COLO829 (cell line): Measurements from ENCODE around the gene SULT1B1.

Experiments used
- DNase-seq: peaks from one replicate; pipeline ENCODE4 v3.0.0; 2012; ENCODE audit warnings: low spot score

The SULT1B1 gene

DNA sequence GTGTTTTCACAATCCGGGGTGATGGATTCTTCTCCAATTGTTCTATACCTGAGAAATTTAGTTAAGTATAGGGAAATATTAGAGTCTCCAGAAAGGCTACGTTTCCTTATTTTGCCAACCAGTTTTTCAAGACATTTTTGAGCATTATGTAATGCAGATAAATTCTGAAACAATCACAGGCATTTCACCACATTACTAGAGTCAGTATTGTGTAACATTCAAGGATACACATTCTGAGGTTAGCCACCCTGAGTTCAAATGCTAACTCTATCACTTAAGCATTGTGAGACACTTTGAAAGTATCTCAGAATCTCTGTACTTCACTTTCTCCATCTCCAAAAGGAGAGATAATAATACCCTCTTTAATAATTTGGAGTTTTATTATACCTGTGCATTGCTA lies 10.6 kb downstream of the SULT1B1 start:
- DNase-seq: no peak

DNA sequence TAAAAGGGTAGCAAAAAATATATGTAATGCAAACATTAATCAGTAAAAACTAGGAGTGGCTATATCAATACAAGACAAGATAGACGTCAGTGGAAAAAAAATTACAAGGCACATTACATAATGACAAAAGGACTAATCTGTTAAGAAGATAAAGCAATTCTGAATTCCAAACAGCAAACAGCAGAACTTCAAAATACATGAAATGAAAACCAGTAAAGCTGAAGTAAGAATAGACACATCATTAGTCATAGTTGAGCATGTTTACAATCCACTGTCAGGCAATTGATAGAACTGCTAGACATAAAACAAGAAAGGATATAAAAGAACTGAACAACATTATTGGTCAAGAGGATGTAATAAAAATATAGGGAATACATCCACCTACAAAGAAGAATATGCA lies 12.2 kb downstream of the SULT1B1 start:
- no peak for DNase-seq

DNA sequence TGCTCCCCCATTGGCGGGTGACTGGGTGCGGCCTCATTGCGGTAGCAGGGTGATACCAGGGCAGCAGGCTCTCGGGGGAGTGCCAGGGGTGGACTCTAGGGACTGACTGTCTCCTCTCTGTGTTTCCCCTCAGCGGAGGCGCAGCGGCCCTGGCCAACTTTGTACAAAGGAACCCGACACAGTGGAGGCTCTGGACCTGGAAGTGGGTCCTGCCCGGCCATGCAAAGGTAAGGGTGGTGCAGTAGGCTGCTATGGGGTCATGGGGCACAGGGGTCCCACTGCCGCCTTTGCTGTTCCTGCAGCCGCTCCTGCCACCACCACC lies 16.3 kb downstream of the SULT1B1 start:
- DNase-seq: no peak

DNA sequence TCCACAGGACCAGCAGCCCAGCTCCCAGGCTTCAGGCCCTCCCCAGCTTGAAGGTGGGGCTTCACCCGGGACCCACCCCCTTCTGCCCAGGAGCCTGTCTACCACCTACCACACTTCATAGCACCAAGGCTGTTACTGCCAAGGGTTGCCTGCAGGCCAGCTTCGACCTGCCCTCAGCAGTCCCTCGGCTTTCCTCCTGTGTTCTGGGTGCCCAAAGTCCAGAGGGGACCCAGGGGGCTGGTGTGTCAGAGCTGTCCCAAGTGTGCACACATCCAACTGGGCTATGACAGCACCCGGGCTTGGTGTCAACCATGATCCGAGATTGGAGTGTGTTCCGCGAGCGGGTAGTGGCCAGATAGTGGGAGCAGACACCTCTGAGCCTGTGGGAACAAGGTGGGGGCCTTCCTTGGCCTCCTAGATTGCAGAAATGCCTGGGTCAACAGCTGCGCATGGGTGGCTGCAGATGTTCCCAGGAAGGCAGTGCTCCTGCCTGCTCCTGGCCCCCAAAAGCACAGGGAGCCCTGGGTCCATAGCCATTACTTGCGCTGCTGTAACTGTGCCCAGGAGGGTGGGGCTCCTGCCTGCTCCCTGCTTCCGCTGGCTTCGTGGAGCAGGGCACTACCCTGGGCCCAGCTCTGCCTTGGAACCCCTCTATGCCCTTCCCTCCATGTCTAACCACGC lies 16.8 kb downstream of the SULT1B1 start:
- no peak for DNase-seq

DNA sequence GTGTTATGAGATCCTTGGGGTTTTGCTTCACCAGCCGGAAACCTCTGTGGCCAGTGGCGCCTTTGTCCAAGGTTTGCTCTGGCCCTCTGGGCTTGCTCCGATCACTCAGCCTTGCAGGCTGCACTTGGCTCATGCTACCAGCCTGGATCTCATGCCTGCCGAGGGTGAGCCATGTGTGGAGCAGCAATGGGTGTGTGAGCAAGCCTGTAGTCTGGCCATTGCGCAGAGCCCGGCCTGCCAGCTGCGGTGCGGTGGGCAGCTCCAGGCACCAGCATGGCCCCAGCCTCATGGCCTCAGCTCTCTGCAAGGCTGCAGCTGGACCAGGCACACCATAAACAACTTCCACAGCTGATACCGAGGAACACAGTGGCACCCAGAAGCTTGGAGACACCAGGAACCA lies 17.8 kb downstream of the SULT1B1 start:
- DNase-seq: no peak

DNA sequence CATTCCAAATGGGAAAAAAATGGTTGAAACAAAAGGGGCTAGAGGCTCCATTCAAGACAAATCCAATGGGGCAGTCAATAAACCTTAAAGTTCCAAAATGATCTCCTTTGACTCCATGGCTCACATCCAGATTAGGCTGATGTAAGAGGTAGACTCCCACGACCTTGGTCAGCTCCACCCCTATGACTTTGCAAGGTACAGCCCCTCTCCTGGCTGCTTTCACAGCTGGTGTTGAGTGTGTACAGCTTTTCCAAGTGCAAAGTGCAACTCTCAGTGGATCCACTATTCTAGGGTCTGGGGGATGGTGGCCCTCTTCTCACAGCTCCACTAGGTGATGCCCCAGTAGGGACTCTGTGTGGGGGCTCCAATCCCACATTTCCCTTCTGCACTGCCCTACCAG lies 21.5 kb downstream of the SULT1B1 start:
- DNase-seq: no peak

DNA sequence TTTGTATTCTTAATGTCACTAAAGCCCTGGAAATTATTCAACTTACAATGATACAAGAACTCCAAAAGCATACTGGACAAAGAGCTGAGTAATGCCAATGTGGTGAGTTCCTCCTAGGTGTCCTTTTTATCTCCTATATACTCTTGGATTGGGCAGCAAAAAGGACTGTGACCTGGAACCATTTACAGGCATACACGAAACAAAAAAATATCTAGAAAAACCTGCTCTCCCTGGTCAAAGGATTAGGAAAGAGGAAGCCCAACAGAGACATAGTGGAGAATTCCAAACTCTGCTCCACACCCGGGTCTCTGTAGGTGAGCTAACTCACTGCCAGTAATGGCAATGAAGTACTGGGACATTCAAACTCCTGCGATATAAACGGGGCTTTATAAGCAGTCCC lies 25.3 kb downstream of the SULT1B1 start:
- DNase-seq: no peak

DNA sequence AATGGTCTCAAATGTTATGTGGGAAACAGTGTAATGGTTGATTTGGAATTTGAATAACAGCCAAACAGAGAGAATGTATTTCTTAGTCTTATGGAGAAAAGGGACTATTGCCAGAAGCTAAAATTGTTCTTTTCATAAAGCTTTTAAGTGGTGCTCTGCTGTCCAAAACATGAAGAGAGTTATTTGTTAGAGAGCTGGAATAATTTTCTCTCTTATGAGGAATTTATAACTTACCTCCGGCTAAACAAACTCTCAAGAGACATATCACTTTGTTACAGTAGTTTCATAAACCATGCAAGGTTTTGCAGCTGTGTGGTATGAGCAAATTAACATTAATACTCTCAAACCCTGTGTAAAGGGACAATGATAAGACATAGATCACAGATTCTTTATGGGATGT lies 28.6 kb downstream of the SULT1B1 start:
- peak; percentile 66 for DNase-seq

DNA sequence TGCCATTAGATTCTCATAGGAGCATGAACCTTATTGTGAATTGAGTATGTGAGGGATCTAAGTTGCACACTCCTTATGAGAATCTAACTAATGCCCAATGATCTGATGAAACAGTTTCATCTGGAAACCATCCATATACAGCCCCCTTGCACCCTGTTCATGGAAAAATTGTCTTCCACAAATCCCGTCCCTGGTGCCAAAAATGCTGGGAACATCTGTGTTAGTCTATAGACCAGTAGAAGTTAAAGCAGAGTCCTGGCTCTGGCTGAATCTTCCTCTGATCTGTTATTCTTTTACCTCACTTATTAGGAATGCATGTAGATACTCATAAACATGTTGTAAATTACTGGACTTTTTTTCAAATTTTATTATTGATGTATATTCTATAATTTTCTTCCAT lies 29.2 kb downstream of the SULT1B1 start:
- DNase-seq: no peak

DNA sequence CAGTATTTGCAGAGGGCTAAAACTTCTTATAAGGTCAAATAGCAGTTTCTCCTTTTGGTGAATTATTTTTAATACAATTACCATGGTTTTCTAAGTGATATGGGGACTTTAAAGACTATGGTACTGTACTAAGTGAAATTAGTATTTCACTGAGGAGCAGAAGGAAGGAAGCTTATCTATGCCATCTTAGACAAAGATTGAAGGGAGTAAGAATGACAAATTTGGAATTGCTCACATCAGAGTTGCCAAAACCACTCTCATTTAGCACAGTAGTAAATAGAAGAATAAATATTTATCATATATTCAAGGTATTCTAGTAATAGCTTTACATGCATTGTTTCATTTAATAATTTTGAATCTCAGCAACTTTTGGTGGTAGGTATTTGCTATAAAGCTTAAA lies 30.4 kb downstream of the SULT1B1 start:
- no peak for DNase-seq

DNA sequence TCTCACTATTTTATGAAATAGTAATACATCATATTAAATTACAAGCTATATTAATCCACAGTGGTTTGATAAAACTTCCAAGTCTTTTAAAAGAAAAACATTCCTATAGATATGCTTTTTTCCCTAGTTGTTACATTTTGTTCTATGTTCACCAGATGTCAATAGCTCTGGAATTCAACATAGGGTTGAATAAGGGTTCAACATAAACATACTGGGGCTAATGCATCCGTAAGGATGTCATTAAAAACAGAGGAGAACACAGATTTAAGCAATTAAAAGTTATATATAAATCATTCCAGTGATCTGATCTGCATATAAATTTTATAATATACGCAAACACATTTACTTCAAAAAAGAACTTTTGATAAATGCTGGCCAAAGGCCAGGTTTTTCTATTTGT lies 32.5 kb downstream of the SULT1B1 start:
- no peak for DNase-seq

DNA sequence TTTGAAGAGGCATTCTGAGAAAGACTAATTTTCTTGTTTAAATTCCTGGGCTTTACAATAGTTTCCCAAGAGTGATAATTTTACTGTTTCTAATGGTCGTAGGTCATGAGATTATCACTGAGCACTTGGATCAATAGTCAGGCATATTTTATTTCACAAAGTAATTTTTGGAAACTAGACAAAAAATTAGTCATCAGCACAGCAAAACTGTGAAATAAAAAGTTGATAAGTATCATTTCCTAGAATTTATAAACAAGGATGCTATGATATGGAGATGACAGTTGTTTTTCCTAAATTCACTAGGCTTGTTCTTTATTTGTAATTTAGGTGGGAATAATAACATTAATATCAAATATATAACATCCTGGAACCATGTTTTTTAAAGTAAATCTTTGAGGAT lies 33.0 kb downstream of the SULT1B1 start:
- no peak for DNase-seq

DNA sequence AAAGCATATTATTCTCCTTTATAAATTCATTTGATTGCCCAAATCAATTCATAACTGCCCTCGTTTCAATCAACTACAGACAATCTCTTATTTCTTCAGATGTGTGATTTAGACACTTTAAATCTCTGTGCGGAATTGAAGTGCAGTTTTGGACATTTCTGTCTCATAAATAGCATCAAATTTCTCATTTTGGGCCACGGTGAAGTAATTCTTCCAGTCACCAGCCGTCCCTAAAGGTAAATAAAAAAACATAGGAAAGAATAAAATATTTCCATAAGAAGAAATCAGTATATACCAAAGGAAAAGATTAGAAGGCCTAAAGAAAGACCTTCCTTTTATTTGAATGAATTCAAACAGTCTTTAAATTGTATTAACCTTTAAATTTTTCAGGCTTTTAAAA lies 33.4 kb downstream of the SULT1B1 start:
- no peak for DNase-seq

DNA sequence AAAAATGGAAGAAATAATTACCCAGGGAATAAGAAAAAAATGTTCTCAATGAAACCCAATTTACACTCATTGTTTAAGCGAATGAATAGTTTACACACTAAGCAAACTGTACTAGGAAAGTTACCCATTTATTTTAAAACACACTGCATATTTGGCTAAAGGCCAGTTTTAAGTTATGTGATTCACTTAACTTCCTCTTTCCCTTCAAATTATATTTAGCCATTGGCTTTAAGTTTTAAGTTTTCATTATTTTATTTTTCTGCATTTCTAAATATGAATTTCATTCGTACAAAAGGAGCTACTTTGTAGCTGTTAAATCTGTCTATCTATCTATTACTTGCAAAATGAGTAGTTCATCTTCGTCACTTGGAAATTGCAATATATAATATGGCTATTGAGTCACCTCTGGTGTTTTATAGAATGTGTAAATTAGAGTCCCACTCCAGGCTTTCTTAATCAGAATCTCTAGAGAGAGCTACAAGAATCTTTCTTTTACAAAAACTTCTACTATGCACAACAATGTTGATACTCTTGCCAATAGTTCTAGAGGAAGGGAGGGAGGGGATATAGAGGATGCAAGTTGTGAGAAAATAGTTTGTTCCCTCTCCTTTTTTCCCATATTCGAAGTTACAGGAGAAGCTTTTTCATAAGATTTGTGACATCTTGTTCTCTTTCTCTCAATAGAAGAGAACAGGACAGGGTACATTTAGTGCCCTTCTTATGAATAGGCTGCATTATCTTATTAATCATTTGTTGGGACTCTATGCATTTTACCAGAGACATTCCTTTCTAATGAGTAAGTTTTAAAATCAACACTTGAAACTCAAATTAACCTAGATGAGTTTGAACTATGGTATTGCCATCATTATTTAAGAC lies 41.8 kb downstream of the SULT1B1 start:
- DNase-seq: peak; percentile 35

DNA sequence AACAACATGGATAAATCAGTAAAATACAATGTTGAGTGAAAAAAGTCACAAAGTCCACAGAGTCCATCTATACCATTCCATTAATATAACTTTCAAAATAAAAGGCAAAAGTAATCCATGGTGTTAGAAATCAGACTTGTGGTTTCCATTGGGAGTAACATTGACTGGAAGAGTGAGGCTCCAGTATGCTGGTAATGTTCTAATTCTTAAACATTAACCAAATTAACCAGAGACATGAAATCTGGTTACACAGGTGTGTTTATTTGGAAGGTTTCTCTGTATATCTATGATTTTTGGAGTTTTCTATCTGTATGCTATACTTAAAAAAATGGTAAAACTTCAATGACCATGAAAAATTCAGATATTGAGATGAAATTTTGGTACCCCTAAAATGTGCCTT lies 42.6 kb downstream of the SULT1B1 start:
- DNase-seq: no peak

DNA sequence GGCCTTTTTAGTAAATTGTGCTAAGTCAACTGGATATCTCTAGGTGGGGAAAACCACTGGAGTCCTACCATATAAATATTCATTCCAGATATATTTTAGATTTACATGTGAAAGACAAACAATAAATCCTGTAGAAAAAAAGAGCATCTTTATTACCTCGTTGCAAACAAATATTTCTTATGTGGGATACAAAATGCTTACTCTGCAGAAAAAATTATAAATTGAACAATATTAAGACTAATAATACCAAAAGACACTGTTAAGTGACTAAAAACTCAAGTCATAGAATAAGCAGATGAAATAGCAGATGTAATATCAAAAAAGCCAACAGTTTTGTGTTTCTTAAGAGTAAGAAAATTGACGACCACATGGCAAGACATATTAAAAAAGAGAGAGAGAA lies 43.8 kb downstream of the SULT1B1 start:
- no peak for DNase-seq

DNA sequence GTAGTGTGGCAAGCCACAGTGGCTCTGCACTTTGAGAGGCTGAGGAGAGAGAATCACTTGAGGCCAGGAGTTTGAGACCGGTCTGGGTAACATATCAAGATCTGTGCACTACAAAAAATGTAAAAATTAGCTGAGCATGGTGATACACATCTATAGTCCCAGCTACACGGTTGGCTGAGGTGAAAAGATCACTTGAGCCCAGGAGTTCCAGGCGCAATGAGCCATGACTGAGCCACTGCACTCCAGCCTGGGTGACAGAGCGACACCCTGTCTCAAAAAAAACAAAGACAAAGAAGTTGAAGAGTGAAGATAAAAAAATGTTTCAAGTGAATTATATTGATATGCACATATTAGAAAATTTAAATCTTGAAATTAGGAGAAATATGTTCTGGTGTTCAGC lies 46.3 kb downstream of the SULT1B1 start:
- DNase-seq: no peak

DNA sequence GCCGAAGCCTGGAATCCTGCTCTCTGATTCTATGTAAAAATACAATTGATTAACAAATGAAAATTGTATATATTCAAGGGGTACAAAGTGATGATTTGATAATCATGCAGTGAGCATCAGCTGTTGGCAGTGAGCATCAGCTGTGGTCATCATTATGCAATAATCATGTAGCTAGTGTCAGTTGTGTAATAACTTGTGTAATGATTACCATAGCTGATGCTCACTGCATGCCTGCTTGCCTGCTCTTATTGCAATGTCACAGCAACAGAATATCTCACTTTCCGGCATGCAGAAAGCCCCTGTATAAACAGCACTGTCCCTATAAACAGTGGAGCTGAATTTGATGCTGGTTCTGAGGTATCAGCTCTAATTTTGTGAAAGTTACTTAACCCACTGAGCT lies 46.8 kb downstream of the SULT1B1 start:
- no peak for DNase-seq

DNA sequence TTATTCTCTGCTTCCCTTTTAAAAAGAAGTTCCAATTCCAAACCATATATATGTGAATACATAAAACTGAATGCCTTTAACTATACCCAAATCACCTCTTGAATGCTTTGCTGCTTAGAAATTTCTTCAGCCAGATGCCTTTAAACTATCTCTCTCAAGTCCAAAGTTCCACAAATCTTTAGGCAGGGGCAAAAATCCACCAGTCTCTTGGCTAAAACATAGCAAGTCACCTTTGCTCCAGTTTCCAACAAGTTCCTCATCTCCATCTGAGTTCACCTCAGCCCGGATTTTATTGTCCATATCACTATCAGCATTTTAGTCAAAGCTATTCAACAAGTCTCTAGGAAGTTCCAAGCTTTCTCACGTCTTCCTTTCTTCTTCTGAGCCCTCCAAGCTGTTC lies 49.8 kb downstream of the SULT1B1 start:
- DNase-seq: no peak

DNA sequence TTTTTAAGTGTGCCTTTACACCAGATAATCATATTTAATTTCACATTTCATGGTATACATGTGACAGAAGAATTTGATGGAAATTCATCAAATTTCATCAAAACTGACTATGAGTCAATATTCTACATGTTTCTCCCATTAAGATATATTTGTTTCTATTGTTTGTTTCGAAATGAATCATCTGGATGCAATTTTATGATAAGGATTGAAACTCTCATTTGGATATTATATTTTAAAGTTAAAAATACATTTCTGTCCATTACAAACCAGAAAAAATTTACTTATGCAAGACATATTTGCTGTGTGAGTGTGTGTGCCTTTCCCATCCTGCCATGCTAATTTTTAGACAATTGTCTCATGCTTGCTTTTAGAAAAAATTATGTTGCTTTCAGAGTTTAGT lies 52.2 kb downstream of the SULT1B1 start:
- no peak for DNase-seq

DNA sequence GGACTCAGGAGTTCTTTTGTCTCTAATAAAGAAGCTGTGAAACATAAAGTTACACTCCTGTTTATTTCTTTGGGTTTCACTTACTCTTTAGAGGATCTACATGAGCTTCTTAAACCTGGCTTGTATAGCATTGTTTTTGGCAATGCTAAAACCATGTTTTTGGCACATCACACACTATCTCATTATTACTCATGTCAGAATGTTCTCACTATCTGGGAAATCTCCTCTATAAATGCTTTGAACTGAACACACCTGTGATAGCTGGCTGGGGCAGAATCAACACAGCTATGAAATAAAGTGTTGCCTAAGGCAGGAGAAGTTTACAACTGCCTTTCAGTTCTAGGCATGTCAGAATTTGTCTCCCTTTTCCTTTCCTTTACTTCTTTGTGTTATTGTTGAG lies 52.6 kb downstream of the SULT1B1 start:
- DNase-seq: no peak

DNA sequence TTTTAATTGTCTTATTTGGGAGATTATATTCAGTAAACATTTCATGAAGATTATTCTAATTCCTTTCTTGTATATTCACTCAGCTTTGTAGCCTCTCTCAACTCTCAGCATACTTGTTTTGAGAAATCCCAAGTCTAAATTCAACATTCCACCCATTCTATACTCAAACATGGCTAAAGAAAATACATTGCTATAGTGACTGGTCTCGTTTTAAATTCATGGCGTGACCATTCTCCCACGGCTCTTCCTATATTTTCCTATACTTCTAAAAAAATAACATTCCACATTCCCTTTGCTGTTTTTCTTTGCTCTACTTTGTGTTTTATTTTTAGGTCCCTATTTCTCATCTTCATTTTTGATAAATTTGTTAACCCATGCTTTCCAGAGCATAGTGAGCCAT lies 58.2 kb downstream of the SULT1B1 start:
- no peak for DNase-seq

DNA sequence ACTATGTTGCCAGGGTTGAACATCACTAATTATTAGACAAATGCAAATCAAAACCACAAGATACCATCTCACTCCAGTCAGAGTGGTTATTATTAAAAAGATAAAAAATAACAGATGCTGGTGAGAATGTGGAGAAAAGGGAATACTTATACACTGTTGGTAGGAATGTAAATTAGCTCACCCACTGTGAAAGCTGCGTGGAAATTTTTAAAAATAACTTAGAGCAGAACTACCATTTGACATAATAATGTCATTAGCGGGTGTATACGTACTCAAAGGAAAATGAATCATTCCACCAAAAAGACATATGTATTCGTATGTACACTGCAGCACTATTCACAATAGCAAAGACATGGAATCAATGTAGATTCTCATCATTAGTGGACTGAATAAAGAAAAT lies 58.7 kb downstream of the SULT1B1 start:
- no peak for DNase-seq
